ENCODE results near the gene CD300LG. TPM values are rescaled to one million over a fixed set of nuclear protein-coding genes. Genes with fewer than 3 reads are reported as not detected.

Gene CD300LG
- total RNA-seq, 1 donor from 2014 or later = not detected

GRCh38 chr17:43816336-43817320, 30.3 kb upstream of the CD300LG start:
- peaks cover 6% of the 10 kb centered on the region for H3K4me1 Mint-ChIP-seq (ENCODE audit: low read depth, unreplicated experiment)

GRCh38 chr17:43817826-43818225, 29.1 kb upstream of the CD300LG start:
- Mint-ChIP-seq H3K36me3 (ENCODE audit: low read depth, unreplicated experiment) (peaks cover 21% of the 10 kb centered on the region), H3K27ac (ENCODE audit: unreplicated experiment) (no peak overlapping the region), H3K9me3 (ENCODE audit: unreplicated experiment) (no peaks in the 10 kb centered on the region), H3K4me3 (ENCODE audit: unreplicated experiment) (no peak overlapping the region), H3K4me1 (ENCODE audit: low read depth, unreplicated experiment) (peaks cover 6% of the 10 kb centered on the region), H3K27me3 (ENCODE audit: low read depth, unreplicated experiment) (no peaks in the 10 kb centered on the region)
- no peaks in the 10 kb centered on the region for H3K79me2 ChIP-seq (ENCODE audit: insufficient read depth, low read length)
- H2AFZ ChIP-seq (ENCODE audit: low read depth, low read length) = no peak overlapping the region
- no peaks in the 10 kb centered on the region for H3K27me3 ChIP-seq (ENCODE audit: insufficient read depth, low read length)
- peaks cover 6% of the 10 kb centered on the region for H3K36me3 ChIP-seq (ENCODE audit: insufficient read depth, low read length)
- H3K27ac ChIP-seq (ENCODE audit: low read depth, low read length) = no peak overlapping the region
- H3K9me3 ChIP-seq (ENCODE audit: insufficient read depth, low read depth, low read length) = no peaks in the 10 kb centered on the region
- H3K4me3 ChIP-seq (ENCODE audit: insufficient read depth, low read depth, low read length) = no peak overlapping the region
- FAIRE-seq = no peak
- peaks cover 11% of the 10 kb centered on the region for H3K4me1 ChIP-seq (ENCODE audit: insufficient read depth, low read length)
- no peak for TF ChIP-seq CTCF (IDR thresholded peaks at IDR 0.05; ENCODE audit: insufficient read depth, low read depth, low read length)
- DNase-seq (ENCODE audit: low read depth) = no peak
- H4K20me1 ChIP-seq (ENCODE audit: insufficient read depth, low read length) = no peaks in the 10 kb centered on the region
- no peak overlapping the region for H3K4me2 ChIP-seq (ENCODE audit: low read length)
- no peak overlapping the region for H3K9ac ChIP-seq (ENCODE audit: low read length)

More at GRCh38 chr17:43816336-43817320, 30.3 kb upstream of the CD300LG start:
- H3K9ac ChIP-seq (ENCODE audit: low read length) = no peak overlapping the region
- no peak for FAIRE-seq
- no peaks in the 10 kb centered on the region for H3K9me3 Mint-ChIP-seq (ENCODE audit: unreplicated experiment)
- peaks cover 11% of the 10 kb centered on the region for H3K4me1 ChIP-seq (ENCODE audit: insufficient read depth, low read length)
- no peak overlapping the region for H2AFZ ChIP-seq (ENCODE audit: low read depth, low read length)
- H3K9me3 ChIP-seq (ENCODE audit: insufficient read depth, low read depth, low read length) = no peaks in the 10 kb centered on the region
- no peak for DNase-seq (ENCODE audit: low read depth)
- H3K36me3 Mint-ChIP-seq (ENCODE audit: low read depth, unreplicated experiment) = peaks cover 25% of the 10 kb centered on the region
- H3K27me3 ChIP-seq (ENCODE audit: insufficient read depth, low read length) = no peaks in the 10 kb centered on the region
- no peaks in the 10 kb centered on the region for H3K27me3 Mint-ChIP-seq (ENCODE audit: low read depth, unreplicated experiment)
- H3K36me3 ChIP-seq (ENCODE audit: insufficient read depth, low read length) = peaks cover 2% of the 10 kb centered on the region
- H3K4me3 Mint-ChIP-seq (ENCODE audit: unreplicated experiment) = no peak overlapping the region
- H3K79me2 ChIP-seq (ENCODE audit: insufficient read depth, low read length) = no peaks in the 10 kb centered on the region
- H3K27ac ChIP-seq (ENCODE audit: low read depth, low read length) = no peak overlapping the region
- no peak overlapping the region for H3K4me2 ChIP-seq (ENCODE audit: low read length)
- no peak overlapping the region for H3K4me3 ChIP-seq (ENCODE audit: insufficient read depth, low read depth, low read length)
- no peak overlapping the region for H3K27ac Mint-ChIP-seq (ENCODE audit: unreplicated experiment)
- TF ChIP-seq EZH2 (IDR thresholded peaks at IDR 0.05; ENCODE audit: insufficient read depth, low read length) = no peak
- no peak for TF ChIP-seq CTCF (IDR thresholded peaks at IDR 0.05; ENCODE audit: insufficient read depth, low read depth, low read length)
- H4K20me1 ChIP-seq (ENCODE audit: insufficient read depth, low read length) = no peaks in the 10 kb centered on the region

GRCh38 chr17:43818966-43819365, 28.0 kb upstream of the CD300LG start:
- Mint-ChIP-seq H3K4me1 (ENCODE audit: low read depth, unreplicated experiment) (peaks cover 6% of the 10 kb centered on the region), H3K36me3 (ENCODE audit: low read depth, unreplicated experiment) (peaks cover 26% of the 10 kb centered on the region), H3K27me3 (ENCODE audit: low read depth, unreplicated experiment) (peaks cover 3% of the 10 kb centered on the region), H3K4me3 (ENCODE audit: unreplicated experiment) (no peak overlapping the region), H3K9me3 (ENCODE audit: unreplicated experiment) (no peaks in the 10 kb centered on the region), H3K27ac (ENCODE audit: unreplicated experiment) (no peak overlapping the region)
- no peak for TF ChIP-seq CTCF (IDR thresholded peaks at IDR 0.05; ENCODE audit: insufficient read depth, low read depth, low read length)
- TF ChIP-seq EZH2 (IDR thresholded peaks at IDR 0.05; ENCODE audit: insufficient read depth, low read length) = no peak
- no peak for FAIRE-seq
- Histone ChIP-seq H3K27ac (ENCODE audit: low read depth, low read length) (no peak overlapping the region), H3K4me1 (ENCODE audit: insufficient read depth, low read length) (peaks cover 11% of the 10 kb centered on the region), H3K4me2 (ENCODE audit: low read length) (no peak overlapping the region), H3K27me3 (ENCODE audit: insufficient read depth, low read length) (no peaks in the 10 kb centered on the region), H4K20me1 (ENCODE audit: insufficient read depth, low read length) (peaks cover 6% of the 10 kb centered on the region), H3K79me2 (ENCODE audit: insufficient read depth, low read length) (no peaks in the 10 kb centered on the region), H3K36me3 (ENCODE audit: insufficient read depth, low read length) (peaks cover 8% of the 10 kb centered on the region), H3K9ac (ENCODE audit: low read length) (no peak overlapping the region), H2AFZ (ENCODE audit: low read depth, low read length) (no peak overlapping the region), H3K9me3 (ENCODE audit: insufficient read depth, low read depth, low read length) (no peaks in the 10 kb centered on the region), H3K4me3 (ENCODE audit: insufficient read depth, low read depth, low read length) (no peak overlapping the region)
- DNase-seq (ENCODE audit: low read depth) = no peak
